Right lobe of liver (tissue), 6 donors: Measurements from ENCODE around the gene EPHA1. TPM values are rescaled to one million over a fixed set of nuclear protein-coding genes. Genes with fewer than 3 reads are reported as not detected.
"Not testable (repeated sequence)": the region's sequence is repeated elsewhere in the genome, so short reads cannot be mapped to it uniquely, and the experiment has no call there.

Experiments
- ATAC-seq, 4 donors: fragments of 200-7000 bp; cut with Tn5 transposase; one replicate each; pipeline ENCODE4 v1.9.1; 2020; ENCODE audit warnings: mild to moderate bottlenecking in 4 of 4, moderate library complexity in 4 of 4
- DNase-seq, 3 donors: peaks; one replicate each; pipeline ENCODE4 v3.0.0-alpha.2; 2020
- H3K27ac ChIP-seq, 3 donors: fragments of 200-600 bp; one replicate each; pipeline ENCODE4 v1.8.0; 2022
- H3K27me3 ChIP-seq, 2 donors: fragments of 200-600 bp; one replicate each; pipeline ENCODE4 v1.8.0; 2022
- H3K36me3 ChIP-seq, 4 donors: fragments of 200-600 bp; sonication (generic) in 1 of 4; one replicate each; pipeline versions ENCODE4 v1.5.1 to v1.8.0; 2017 to 2022; ENCODE audit warnings: control low read depth in 1 of 4
- H3K4me1 ChIP-seq, 4 donors: fragments of 200-600 bp; sonication (generic) in 1 of 4; one replicate each; pipeline versions ENCODE4 v1.5.1 to v1.8.0; 2017 to 2022; ENCODE audit warnings: control low read depth in 1 of 4
- H3K4me3 ChIP-seq, 3 donors: fragments of 200-600 bp; one replicate each; pipeline ENCODE4 v1.8.0; 2022
- H3K9me3 ChIP-seq, 4 donors: fragments of 200-600 bp; sonication (generic) in 1 of 4; one replicate each; pipeline versions ENCODE4 v1.5.1 to v1.8.0; 2017 to 2022; ENCODE audit warnings: control low read depth in 1 of 4
- POLR2A ChIP-seq: fragments of 450-650 bp; IDR thresholded peaks from one replicate; pipeline ENCODE4 v1.6.1; 2017; ENCODE audit warnings: antibody characterized with exemption, mild to moderate bottlenecking
- WGBS: methylation state at CpG from one replicate; pipeline ENCODE4 v1.1.6; 2018; ENCODE audit warnings: low coverage, low lambda C conversion rate; ENCODE audit not compliant: insufficient coverage; ENCODE audit errors: missing lambda C conversion rate; 5-methylcytosine and 5-hydroxymethylcytosine counted together
- intact Hi-C, 2 donors: fragments of 100-400 bp; cut with DNase I; formaldehyde crosslinking; loops; one replicate each; pipeline versions ENCODE4 v1.11.2 to v1.14.1; 2022
- total RNA-seq, 6 experiments: library from RNA; depleted of rRNA in 2 of 6; stranded (reverse); fragments of >200 nt in 2 of 6; fragmentation: NEBNext Ultra II Directional in 3 of 6; extraction: Animal tissue kit (Norgen Biotek cat#: 25700) in 3 of 6; gene quantifications; one replicate each; pipeline versions ENCODE4 v1.1.0 to v1.2.4, GENCODE V29; 2016 to 2023
- TF ChIP-seq, protein P1 (sequence below), 4 donors: fragments of 200-600 bp in 3 of 4; fragments of 450-650 bp in 1 of 4; IDR thresholded peaks; one replicate each; pipeline versions ENCODE4 v1.5.1 to v1.8.0; 2016 to 2022; ENCODE audit warnings: antibody characterized with exemption in 4 of 4, mild to moderate bottlenecking in 2 of 4
- donor health status: DM: no; HTN: yes; CAD: no.
- donor health status: DM: no; HTN: no; CAD: no.
- donor health status: DM: no; HTN: no; CAD: no.
- donor health status: DM: no; HTN: yes; CAD: no.
- donor health status: DM: no; HTN: yes; CAD: no.

Gene EPHA1
- total RNA-seq, 6 experiments from 2014 or later, result 12.6 to 41.3 (median 16.5) TPM

DNA sequence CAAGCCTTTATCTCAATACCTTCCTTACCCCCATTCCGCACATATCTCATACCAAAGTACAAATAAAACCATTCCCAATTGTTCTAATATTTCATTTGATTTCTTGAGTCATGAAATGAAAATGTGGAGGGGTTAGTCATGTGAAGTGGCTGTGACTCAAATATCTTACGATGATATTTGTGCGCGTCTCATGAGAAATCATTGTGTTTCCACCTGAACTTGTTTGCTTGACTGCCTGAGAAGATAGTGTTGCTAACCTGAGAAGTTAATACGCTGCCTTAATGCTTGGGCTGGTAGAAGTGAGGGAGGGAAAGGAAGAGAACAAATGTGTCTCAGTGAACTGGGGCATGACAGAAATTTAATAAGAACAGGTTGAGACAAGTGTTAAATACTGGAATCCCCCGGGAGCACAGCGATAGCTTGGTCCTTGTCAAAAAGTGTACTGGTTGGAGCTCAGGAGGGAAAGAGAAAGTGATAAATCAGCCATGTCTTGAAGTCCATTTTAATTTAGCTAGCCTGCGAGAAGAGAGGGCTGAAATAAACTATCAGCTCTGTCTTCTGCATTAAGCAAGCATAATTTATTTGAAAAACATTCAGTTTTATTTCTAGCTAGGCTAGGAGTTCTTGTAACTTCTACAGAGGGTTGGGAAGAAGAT lies 7.2 kb upstream of the EPHA1 start:
- TF ChIP-seq POLR2A, result no peak
- TF ChIP-seq, protein P1, sequence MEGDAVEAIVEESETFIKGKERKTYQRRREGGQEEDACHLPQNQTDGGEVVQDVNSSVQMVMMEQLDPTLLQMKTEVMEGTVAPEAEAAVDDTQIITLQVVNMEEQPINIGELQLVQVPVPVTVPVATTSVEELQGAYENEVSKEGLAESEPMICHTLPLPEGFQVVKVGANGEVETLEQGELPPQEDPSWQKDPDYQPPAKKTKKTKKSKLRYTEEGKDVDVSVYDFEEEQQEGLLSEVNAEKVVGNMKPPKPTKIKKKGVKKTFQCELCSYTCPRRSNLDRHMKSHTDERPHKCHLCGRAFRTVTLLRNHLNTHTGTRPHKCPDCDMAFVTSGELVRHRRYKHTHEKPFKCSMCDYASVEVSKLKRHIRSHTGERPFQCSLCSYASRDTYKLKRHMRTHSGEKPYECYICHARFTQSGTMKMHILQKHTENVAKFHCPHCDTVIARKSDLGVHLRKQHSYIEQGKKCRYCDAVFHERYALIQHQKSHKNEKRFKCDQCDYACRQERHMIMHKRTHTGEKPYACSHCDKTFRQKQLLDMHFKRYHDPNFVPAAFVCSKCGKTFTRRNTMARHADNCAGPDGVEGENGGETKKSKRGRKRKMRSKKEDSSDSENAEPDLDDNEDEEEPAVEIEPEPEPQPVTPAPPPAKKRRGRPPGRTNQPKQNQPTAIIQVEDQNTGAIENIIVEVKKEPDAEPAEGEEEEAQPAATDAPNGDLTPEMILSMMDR (IDR thresholded peaks at IDR 0.05), result no peak

DNA sequence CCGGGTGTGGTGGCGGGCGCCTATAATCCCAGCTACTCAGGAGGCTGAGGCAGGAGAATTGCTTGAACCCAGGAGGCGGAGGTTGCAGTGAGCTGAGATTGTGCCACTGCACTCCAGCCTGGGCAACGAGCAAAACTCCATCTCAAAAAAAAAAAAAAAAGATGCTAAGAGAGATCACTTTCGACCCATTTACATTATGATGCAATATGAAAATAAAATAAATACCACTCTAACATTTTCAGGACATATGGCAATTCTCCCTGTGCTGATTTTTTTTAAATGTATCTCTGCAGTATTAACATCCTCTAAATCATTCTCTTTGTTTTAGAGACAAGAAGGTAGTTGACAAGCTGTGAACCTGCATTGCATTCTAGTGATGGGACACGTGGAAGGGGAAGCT lies 6.6 kb upstream of the EPHA1 start:
- not testable (repeated sequence) for H3K36me3 ChIP-seq, H3K27ac ChIP-seq, H3K27me3 ChIP-seq, DNase-seq, H3K4me3 ChIP-seq, H3K4me1 ChIP-seq, ATAC-seq, H3K9me3 ChIP-seq
- intact Hi-C loops, result loop anchor here (5.0 to 10.0 kb wide), 2 partner anchors 90 to 93 kb away; no protein-coding TSS in a partner anchor
- WGBS, result 67% methylated on average over 7 of the region's 7 CpGs

More for the DNA sequence above, 7.2 kb upstream of the EPHA1 start:
- intact Hi-C loops, result loop anchor here (5.0 to 10.0 kb wide), 2 partner anchors 91 to 94 kb away; no protein-coding TSS in a partner anchor
- no peaks in the 10 kb centered on the region for H3K9me3 ChIP-seq
- H3K27me3 ChIP-seq, result no peaks in the 10 kb centered on the region
- DNase-seq (no peak), ATAC-seq (no peak)
- no peak overlapping the region for H3K27ac ChIP-seq
- 86% methylated on average over 8 of the region's 8 CpGs for WGBS
- no peak overlapping the region for H3K4me3 ChIP-seq
- peaks cover 0 to 8% (median 0%) of the 10 kb centered on the region in 4 donors for H3K4me1 ChIP-seq
- H3K36me3 ChIP-seq, result no peaks in the 10 kb centered on the region

DNA sequence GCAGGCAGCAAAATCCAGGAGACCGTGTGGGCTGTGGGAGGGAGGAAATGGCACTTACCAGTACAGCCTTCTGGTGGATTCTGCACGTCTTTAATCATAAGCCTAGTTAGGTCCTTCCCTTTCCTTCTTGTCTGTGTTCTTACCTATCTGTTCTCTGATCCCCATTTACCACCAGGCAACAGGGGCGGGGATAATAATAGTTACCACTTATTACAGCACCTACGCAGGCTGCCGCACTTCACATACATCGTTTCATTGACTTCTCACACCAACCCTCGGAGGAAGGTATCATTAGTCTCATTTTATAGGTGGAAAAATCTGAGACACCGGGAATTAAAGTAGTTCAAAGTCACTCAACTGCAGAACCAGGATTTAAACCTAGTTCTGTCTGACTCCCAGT lies 4.5 kb upstream of the EPHA1 start:
- TF ChIP-seq POLR2A, result no peak
- TF ChIP-seq, protein P1 (IDR thresholded peaks at IDR 0.05), result no peak
- intact Hi-C loops, result loop anchor here in 1 of 2 donors (10.0 kb wide), 1 partner anchor 88 kb away; no protein-coding TSS in a partner anchor
- H3K27me3 ChIP-seq, result no peaks in the 10 kb centered on the region
- no peak overlapping the region for H3K4me3 ChIP-seq
- no peaks in the 10 kb centered on the region for H3K36me3 ChIP-seq
- 89% methylated on average over 7 of the region's 8 CpGs for WGBS
- peaks cover 0 to 11% (median 0%) of the 10 kb centered on the region in 4 donors for H3K4me1 ChIP-seq
- DNase-seq (no peak), ATAC-seq (no peak)
- H3K9me3 ChIP-seq, result no peaks in the 10 kb centered on the region
- H3K27ac ChIP-seq, result no peak overlapping the region

DNA sequence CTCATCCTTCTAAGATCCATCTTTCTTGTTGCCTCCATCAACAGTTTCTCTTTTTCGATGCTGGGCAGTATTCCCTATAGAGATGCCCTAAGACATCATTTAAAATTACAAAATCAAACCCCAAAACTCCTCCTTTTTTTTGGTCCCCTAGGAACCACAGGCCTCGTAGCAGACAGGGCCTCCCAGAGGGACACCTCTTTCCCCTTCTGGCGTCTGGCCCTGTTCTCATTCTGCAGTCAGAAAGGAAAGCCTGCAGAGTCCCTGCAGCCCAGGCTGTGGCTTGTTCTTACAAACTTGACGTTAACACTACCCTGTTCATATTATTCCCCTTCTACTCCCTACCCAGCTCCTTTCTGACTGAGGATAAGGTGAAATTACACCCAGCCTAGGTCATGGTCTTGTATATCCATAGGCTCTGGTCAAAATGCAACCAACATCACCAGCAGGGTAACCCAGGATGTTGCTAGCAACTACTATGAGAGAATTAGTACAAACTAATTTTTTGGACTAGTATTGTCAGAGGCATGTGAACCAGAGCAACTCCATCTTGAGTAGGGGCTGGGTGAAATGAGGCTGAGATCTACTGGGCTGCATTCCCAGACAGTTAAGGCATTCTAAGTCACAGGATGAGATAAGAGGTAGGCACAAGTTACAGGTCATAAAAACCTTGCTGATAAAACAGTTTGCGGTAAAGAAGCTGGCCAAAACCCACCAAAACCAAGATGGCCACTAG lies 3.5 kb upstream of the EPHA1 start:
- no peaks in the 10 kb centered on the region for H3K27me3 ChIP-seq
- H3K36me3 ChIP-seq, result no peaks in the 10 kb centered on the region
- no peaks in the 10 kb centered on the region for H3K9me3 ChIP-seq
- 82% methylated on average over 5 of the region's 5 CpGs for WGBS
- TF ChIP-seq, protein P1 (IDR thresholded peaks at IDR 0.05), result no peak
- no peak for TF ChIP-seq POLR2A
- intact Hi-C loops, result loop anchor here in 1 of 2 donors (10.0 kb wide), 1 partner anchor 87 kb away; no protein-coding TSS in a partner anchor
- no peak overlapping the region for H3K4me3 ChIP-seq
- H3K27ac ChIP-seq, result no peak overlapping the region
- DNase-seq (no peak), ATAC-seq (no peak)
- peaks cover 0 to 16% (median 0%) of the 10 kb centered on the region in 4 donors for H3K4me1 ChIP-seq

DNA sequence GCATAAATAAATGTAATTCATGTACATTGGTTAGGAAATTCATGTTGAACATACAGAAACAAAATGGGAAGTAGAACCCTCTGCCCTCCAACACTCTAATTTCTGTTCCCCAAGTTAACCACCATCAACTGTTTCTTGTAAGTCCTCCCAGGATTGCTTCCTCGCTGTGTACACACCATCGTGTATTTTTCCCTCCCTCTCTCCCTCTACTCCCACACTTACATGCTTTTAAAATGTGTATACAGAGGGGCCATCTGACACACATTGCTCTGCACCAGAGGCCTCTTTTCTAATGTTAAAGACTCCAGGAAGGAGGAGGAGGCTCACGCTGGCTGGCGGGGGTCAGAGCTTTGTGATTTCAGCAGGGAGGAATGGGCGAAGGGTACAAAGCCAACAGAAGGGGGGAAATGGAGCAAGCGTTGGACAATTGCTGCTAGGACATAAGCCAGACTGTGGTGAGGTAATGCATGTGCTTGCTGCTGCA lies 1.9 kb upstream of the EPHA1 start:
- H3K27ac ChIP-seq, result no peak overlapping the region
- H3K4me3 ChIP-seq, result no peak overlapping the region
- no peaks in the 10 kb centered on the region for H3K36me3 ChIP-seq
- H3K9me3 ChIP-seq, result no peaks in the 10 kb centered on the region
- ATAC-seq, result no peak
- no peak for TF ChIP-seq POLR2A
- TF ChIP-seq, protein P1 (IDR thresholded peaks at IDR 0.05), result no peak
- intact Hi-C loops, result loop anchor here in 1 of 2 donors (10.0 kb wide), 1 partner anchor 86 kb away; no protein-coding TSS in a partner anchor
- 43% methylated on average over 6 of the region's 6 CpGs for WGBS
- no peak for DNase-seq
- no peaks in the 10 kb centered on the region for H3K27me3 ChIP-seq
- peaks cover 0 to 16% (median 2%) of the 10 kb centered on the region in 4 donors for H3K4me1 ChIP-seq
